ENCODE results near the gene HDDC3.

DNA sequence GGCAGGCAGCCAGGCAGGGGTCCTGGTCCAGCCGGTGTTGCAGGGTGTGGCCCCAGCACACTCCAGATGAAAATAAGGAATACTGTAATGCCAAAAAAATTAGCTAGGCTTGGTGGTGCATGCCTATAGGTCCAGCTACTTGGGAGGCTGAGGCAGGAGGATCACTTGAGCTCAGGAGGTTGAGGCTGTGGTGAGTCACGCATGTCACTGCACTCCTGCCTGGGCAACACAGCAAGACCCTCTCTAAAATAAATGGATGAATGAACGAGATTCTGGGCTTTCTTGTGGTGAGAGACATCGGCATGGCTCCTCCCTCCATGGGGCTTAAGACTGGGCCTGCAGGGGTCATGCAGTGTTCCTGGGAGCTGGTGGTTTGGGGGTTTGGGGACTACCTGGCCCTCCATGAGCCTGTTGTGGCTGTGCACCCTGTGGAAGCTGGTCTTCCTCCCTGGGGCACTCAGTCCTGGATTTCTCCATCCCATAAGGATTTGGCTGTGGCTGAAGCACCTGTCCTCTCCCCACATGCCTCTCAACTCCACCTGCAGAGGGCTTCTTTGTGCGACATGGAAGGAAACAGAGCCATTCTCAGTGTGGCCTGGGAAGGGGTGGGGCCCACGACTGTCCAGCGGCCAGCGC lies 14.7 kb upstream of the HDDC3 start:
- no peak for TF ChIP-seq POLR2AphosphoS5 (IDR thresholded peaks at IDR 0.05; ENCODE audit: borderline replicate concordance, low read depth, low read length)
- no peak for TF ChIP-seq EZH2 (IDR thresholded peaks at IDR 0.05)
